ENCODE data around the gene TRIM72.
"Not testable (repeated sequence)": the region's sequence is repeated elsewhere in the genome, so short reads cannot be mapped to it uniquely, and the experiment has no call there.

Gene TRIM72
- long read RNA-seq, donor 1, result 0 reads
- long read RNA-seq, donor 2, result 0 reads
- long read RNA-seq, donor 3, result 0 reads
- long read RNA-seq, donor 4, result 0 reads
- long read RNA-seq, donor 5, result 0 reads
- long read RNA-seq, donor 6, result 0 reads
- long read RNA-seq, donor 7, result 0 reads
- long read RNA-seq, donor 8, result 0 reads

- no peak for DNase-seq
Observed at GRCh38 chr16:31213877-31214707, at the start of gene TRIM72. Gene TRIM72 (plus strand): TSS chr16:31214119. CDS start chr16:31214739, 620 bp downstream.

GRCh38 chr16:31167315-31167714, 46.6 kb upstream of the TRIM72 start:
- no peak for DNase-seq

GRCh38 chr16:31168848-31169247, 45.1 kb upstream of the TRIM72 start:
- no peak for DNase-seq

GRCh38 chr16:31170048-31170447, 43.9 kb upstream of the TRIM72 start:
- DNase-seq, result not testable (repeated sequence)

GRCh38 chr16:31177136-31177535, 36.8 kb upstream of the TRIM72 start:
- no peak for DNase-seq

- no peak for DNase-seq
Observed at GRCh38 chr16:31179219-31179746, 34.6 kb upstream of the TRIM72 start.

GRCh38 chr16:31179747-31180459, 34.0 kb upstream of the TRIM72 start, which contains the start of gene FUS:
Gene FUS (plus strand): TSS chr16:31180139. CDS start chr16:31180215, 76 bp downstream.
- DNase-seq, result peak; percentile 100

- DNase-seq, result peak; percentile 31
Observed at GRCh38 chr16:31181102-31181830, 32.7 kb upstream of the TRIM72 start.

GRCh38 chr16:31182391-31182790, 31.5 kb upstream of the TRIM72 start:
- DNase-seq, result no peak

- no peak for DNase-seq
Observed at GRCh38 chr16:31183432-31184428, 30.2 kb upstream of the TRIM72 start.

- DNase-seq, result no peak
Observed at GRCh38 chr16:31184888-31185287, 29.0 kb upstream of the TRIM72 start.

- DNase-seq, result no peak
Observed at GRCh38 chr16:31185339-31185738, 28.6 kb upstream of the TRIM72 start.

GRCh38 chr16:31186176-31186575, 27.7 kb upstream of the TRIM72 start:
- no peak for DNase-seq

GRCh38 chr16:31186930-31187807, 26.8 kb upstream of the TRIM72 start:
- no peak for DNase-seq

- no peak for DNase-seq
Observed at GRCh38 chr16:31187808-31188189, 26.1 kb upstream of the TRIM72 start.

GRCh38 chr16:31188450-31189411, 25.2 kb upstream of the TRIM72 start:
- no peak for DNase-seq

- no peak for DNase-seq
Observed at GRCh38 chr16:31189412-31189778, 24.5 kb upstream of the TRIM72 start.

- DNase-seq, result no peak
Observed at GRCh38 chr16:31190061-31190460, 23.9 kb upstream of the TRIM72 start.
